Mesenchymal stem cell (in vitro differentiated cells and primary cell): Measurements from ENCODE around the gene ZNF736.
"Not testable (repeated sequence)": the region's sequence is repeated elsewhere in the genome, so short reads cannot be mapped to it uniquely, and the experiment has no call there.

Experiments used
- DNase-seq: peaks from one replicate; pipeline ENCODE4 v3.0.0-alpha.2; 2013
- H2AFZ ChIP-seq: one replicate; pipeline ENCODE4 v1.6.1; 2013; ENCODE audit warnings: low read depth, mild to moderate bottlenecking, control low read depth, inconsistent platforms, low read length, moderate library complexity
- H2AK5ac ChIP-seq: 2 replicates; pipeline ENCODE4 v1.6.1; 2013; ENCODE audit warnings: low read length, moderate library complexity, mild to moderate bottlenecking, inconsistent platforms; ENCODE audit not compliant: severe bottlenecking
- H2BK120ac ChIP-seq: one replicate; pipeline ENCODE4 v1.6.1; 2013; ENCODE audit warnings: low read depth, mild to moderate bottlenecking, inconsistent platforms, low read length, moderate library complexity
- H2BK12ac ChIP-seq, 2 experiments: one replicate each; pipeline ENCODE4 v1.6.1; 2013; ENCODE audit warnings: inconsistent platforms in 2 of 2, low read length in 2 of 2, mild to moderate bottlenecking in 2 of 2, moderate library complexity in 2 of 2, control low read depth in 1 of 2
- H2BK15ac ChIP-seq: one replicate; pipeline ENCODE4 v1.6.1; 2013; ENCODE audit warnings: mild to moderate bottlenecking, low read depth, inconsistent platforms; ENCODE audit not compliant: poor library complexity, severe bottlenecking
- H2BK5ac ChIP-seq: 2 replicates; pipeline ENCODE4 v1.6.1; 2013; ENCODE audit warnings: low read depth, mild to moderate bottlenecking, low read length, control low read depth, inconsistent platforms; ENCODE audit not compliant: poor library complexity, severe bottlenecking
- H3K14ac ChIP-seq, 2 experiments: one replicate each; pipeline ENCODE4 v1.6.1; 2013; ENCODE audit warnings: inconsistent platforms in 2 of 2, low read length in 2 of 2, control low read depth in 1 of 2, mild to moderate bottlenecking in 1 of 2, moderate library complexity in 1 of 2
- H3K18ac ChIP-seq, 2 experiments: one replicate each; pipeline ENCODE4 v1.6.1; 2013; ENCODE audit warnings: inconsistent platforms in 2 of 2, low read length in 2 of 2, control low read depth in 1 of 2, low read depth in 1 of 2, mild to moderate bottlenecking in 1 of 2
- H3K23ac ChIP-seq, 2 experiments: one replicate each; pipeline ENCODE4 v1.6.1; 2013; ENCODE audit warnings: inconsistent platforms in 2 of 2, low read length in 2 of 2, mild to moderate bottlenecking in 2 of 2, moderate library complexity in 2 of 2, control low read depth in 1 of 2
- H3K27ac ChIP-seq: 2 replicates; pipeline ENCODE4 v1.5.1; 2013; ENCODE audit warnings: mild to moderate bottlenecking, moderate library complexity, low read length, control low read depth, inconsistent platforms; ENCODE audit not compliant: poor library complexity, severe bottlenecking
- H3K27me3 ChIP-seq, 2 experiments: 2 replicates each; pipeline versions ENCODE4 v1.6.1 to v1.7.0; 2013; ENCODE audit warnings: low read length in 2 of 2, mild to moderate bottlenecking in 2 of 2, moderate library complexity in 2 of 2, control low read depth in 1 of 2, inconsistent platforms in 1 of 2; ENCODE audit not compliant: control insufficient read depth in 1 of 2, insufficient read depth in 1 of 2
- H3K36me3 ChIP-seq, 2 experiments: 2 replicates each; pipeline versions ENCODE4 v1.6.1 to v1.7.0; 2013; ENCODE audit warnings: low read length in 2 of 2, control low read depth in 1 of 2, inconsistent platforms in 1 of 2, low read depth in 1 of 2, mild to moderate bottlenecking in 1 of 2; ENCODE audit not compliant: insufficient read depth in 2 of 2, control insufficient read depth in 1 of 2
- H3K4ac ChIP-seq, 2 experiments: one replicate each; pipeline ENCODE4 v1.6.1; 2013; ENCODE audit warnings: inconsistent platforms in 2 of 2, low read length in 2 of 2, mild to moderate bottlenecking in 2 of 2, moderate library complexity in 2 of 2, control low read depth in 1 of 2, low read depth in 1 of 2
- H3K4me1 ChIP-seq: 2 replicates; pipeline ENCODE4 v1.6.1; 2013; ENCODE audit warnings: low read depth, low read length, control low read depth; ENCODE audit not compliant: control insufficient read depth, insufficient read depth
- H3K4me2 ChIP-seq: 2 replicates; pipeline ENCODE4 v1.6.1; 2013; ENCODE audit warnings: low read length, mild to moderate bottlenecking, inconsistent platforms; ENCODE audit not compliant: poor library complexity, severe bottlenecking
- H3K4me3 ChIP-seq, 2 experiments: 2 replicates each; pipeline versions ENCODE4 v1.5.1 to v1.7.0; 2013; ENCODE audit warnings: low read length in 2 of 2, mild to moderate bottlenecking in 2 of 2, control low read depth in 1 of 2, low read depth in 1 of 2; ENCODE audit not compliant: insufficient read depth in 1 of 2
- H3K79me1 ChIP-seq: replicated peaks from 2 replicates; pipeline ENCODE4 v1.6.1; 2013; ENCODE audit warnings: mild to moderate bottlenecking, control low read depth, low read length, inconsistent platforms; ENCODE audit not compliant: poor library complexity, severe bottlenecking
- H3K9ac ChIP-seq: 2 replicates; pipeline ENCODE4 v1.7.0; 2013; ENCODE audit warnings: mild to moderate bottlenecking, low read length, moderate library complexity
- H3K9me3 ChIP-seq: 2 replicates; pipeline ENCODE4 v1.7.0; 2013; ENCODE audit warnings: mild to moderate bottlenecking, low read length; ENCODE audit not compliant: control insufficient read depth
- H4K8ac ChIP-seq: one replicate; pipeline ENCODE4 v1.6.1; 2013; ENCODE audit warnings: inconsistent platforms, mild to moderate bottlenecking, low read length, moderate library complexity
- H4K91ac ChIP-seq: one replicate; pipeline ENCODE4 v1.6.1; 2013; ENCODE audit warnings: mild to moderate bottlenecking, low read length, inconsistent platforms
- WGBS: methylation state at CpG from one replicate; pipeline ENCODE4 v1.1.7; 2013; ENCODE audit warnings: mixed read lengths; 5-methylcytosine and 5-hydroxymethylcytosine counted together

ZNF736 gene

GRCh38 chr7:64297418-64297817 is 16.3 kb upstream of the ZNF736 start:
- not testable (repeated sequence) for H2BK15ac ChIP-seq, H3K36me3 ChIP-seq, H3K4ac ChIP-seq, H3K4me3 ChIP-seq, H2AK5ac ChIP-seq, H4K91ac ChIP-seq, H4K8ac ChIP-seq, H2BK12ac ChIP-seq, H2AFZ ChIP-seq, H3K79me1 ChIP-seq, H3K27me3 ChIP-seq, H3K14ac ChIP-seq, H2BK120ac ChIP-seq, H3K9ac ChIP-seq, DNase-seq, H3K4me1 ChIP-seq, H3K4me2 ChIP-seq, H3K18ac ChIP-seq, H2BK5ac ChIP-seq, H3K27ac ChIP-seq, H3K23ac ChIP-seq
- H3K9me3 ChIP-seq = peaks cover 28% of the 10 kb centered on the region
- 63% methylated on average over 1 of the region's 1 CpG for WGBS

DNA sequence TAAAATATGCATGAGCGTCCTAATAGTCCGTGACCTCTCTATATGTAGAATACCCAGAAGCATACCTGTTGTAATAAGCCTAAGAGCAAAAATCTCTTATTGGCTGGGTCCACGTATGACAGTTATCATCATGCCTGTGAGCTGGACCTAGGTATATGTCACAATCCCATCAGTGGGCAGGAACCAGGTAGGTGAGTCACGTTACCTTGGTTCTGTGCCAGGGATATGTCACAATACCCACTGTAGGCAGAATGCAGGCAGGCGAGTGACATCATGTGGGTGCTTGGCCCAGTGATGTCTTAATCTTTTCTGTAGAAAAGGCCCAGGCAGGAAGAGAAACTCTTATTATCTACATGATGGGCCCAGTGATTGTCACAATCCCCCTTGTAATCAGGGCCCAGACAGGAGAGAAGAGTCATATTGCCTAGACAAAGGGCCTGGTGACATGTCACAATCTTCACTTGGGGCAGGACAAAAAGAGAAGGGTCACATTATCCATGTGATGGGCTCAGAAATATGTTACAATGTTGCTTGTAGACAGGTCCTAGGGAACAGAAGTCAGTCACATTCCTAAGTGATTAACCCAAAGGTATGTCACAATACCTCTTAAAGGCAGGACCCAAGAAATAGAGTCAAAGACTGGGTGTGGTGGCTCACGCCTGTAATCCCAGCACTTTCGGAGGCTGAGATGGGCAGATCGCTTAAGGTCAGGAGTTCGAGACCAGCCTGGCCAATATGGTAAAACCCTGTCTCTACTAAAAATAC is 12.9 kb upstream of the ZNF736 start:
- H2BK5ac ChIP-seq = no peak overlapping the region
- no peak overlapping the region for H2AFZ ChIP-seq
- no peaks in the 10 kb centered on the region for H3K27me3 ChIP-seq
- H3K79me1 ChIP-seq = no peaks in the 10 kb centered on the region
- H2BK15ac ChIP-seq = no peak overlapping the region
- no peak overlapping the region for H3K27ac ChIP-seq
- H2AK5ac ChIP-seq = no peak overlapping the region
- no peak overlapping the region for H2BK12ac ChIP-seq
- no peaks in the 10 kb centered on the region for H3K36me3 ChIP-seq
- no peak overlapping the region for H3K4ac ChIP-seq
- no peak overlapping the region for H3K14ac ChIP-seq
- no peak overlapping the region for H3K9ac ChIP-seq
- no peak overlapping the region for H4K91ac ChIP-seq
- H3K23ac ChIP-seq = no peak overlapping the region
- H3K9me3 ChIP-seq = peaks cover 24% of the 10 kb centered on the region
- WGBS = 69% methylated on average over 9 of the region's 9 CpGs
- no peak overlapping the region for H4K8ac ChIP-seq
- no peak overlapping the region for H3K4me2 ChIP-seq
- no peak overlapping the region for H3K4me3 ChIP-seq
- no peaks in the 10 kb centered on the region for H3K4me1 ChIP-seq
- DNase-seq = no peak
- no peak overlapping the region for H2BK120ac ChIP-seq
- no peak overlapping the region for H3K18ac ChIP-seq

DNA sequence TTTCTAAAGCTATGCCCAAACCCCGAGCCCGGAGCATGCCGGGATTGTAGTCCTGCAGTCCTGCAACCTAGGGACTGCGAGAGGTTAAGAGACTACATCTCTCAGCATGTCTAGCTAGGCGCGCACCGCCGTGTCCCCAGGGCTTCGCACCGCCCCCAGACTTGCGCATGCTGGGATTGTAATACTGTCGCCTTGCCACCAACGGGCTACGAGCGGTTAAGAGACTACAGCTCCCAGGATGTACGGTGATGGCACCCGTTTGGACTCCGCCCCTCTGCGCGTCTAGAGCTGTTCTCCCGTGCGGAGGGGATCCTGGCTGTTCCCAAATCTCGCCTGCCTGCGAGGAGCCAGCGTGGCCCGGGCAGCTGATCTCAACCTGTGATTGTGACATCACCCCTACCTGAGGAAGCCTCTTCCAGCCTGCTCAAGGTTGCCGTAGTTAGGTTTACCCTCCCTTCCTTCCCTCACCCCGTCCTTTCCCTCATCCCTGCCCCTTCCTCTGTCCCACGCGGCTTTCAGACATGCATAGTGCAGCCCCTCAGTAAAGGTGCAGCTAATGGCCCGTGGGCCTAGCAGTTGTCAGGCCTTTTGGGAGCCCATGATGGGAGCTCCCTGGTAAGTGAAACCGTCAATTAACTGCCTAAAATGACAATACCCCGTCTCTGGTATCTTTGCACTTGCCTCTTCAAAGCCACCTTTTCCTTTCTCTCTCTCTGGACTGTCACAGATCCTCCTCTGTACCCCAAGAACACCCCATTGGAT is 6.3 kb upstream of the ZNF736 start:
- Histone ChIP-seq H2AK5ac (no peak overlapping the region), H2BK120ac (no peak overlapping the region), H3K4me2 (no peak overlapping the region), H4K8ac (no peak overlapping the region), H2BK15ac (no peak overlapping the region), H3K27me3 (no peaks in the 10 kb centered on the region), H3K23ac (no peak overlapping the region), H3K79me1 (no peaks in the 10 kb centered on the region), H3K4ac (no peak overlapping the region), H3K9me3 (no peaks in the 10 kb centered on the region), H3K4me1 (no peaks in the 10 kb centered on the region), H2BK5ac (no peak overlapping the region), H3K36me3 (no peaks in the 10 kb centered on the region), H3K4me3 (peak overlapping the region in 1 of 2 experiments; percentile 83), H2BK12ac (no peak overlapping the region), H3K27ac (no peak overlapping the region), H2AFZ (no peak overlapping the region), H4K91ac (no peak overlapping the region), H3K9ac (peak overlapping the region; percentile 89), H3K14ac (no peak overlapping the region), H3K18ac (no peak overlapping the region)
- WGBS = 86% methylated on average over 33 of the region's 33 CpGs
- DNase-seq = no peak

GRCh38 chr7:64308016-64308270 is 5.8 kb upstream of the ZNF736 start:
- Histone ChIP-seq H3K9me3 (no peaks in the 10 kb centered on the region), H3K14ac (no peak overlapping the region), H3K4me1 (no peaks in the 10 kb centered on the region), H3K9ac (peak overlapping the region; percentile 89), H3K27ac (no peak overlapping the region), H3K18ac (no peak overlapping the region), H2BK12ac (no peak overlapping the region), H3K4ac (no peak overlapping the region), H3K23ac (no peak overlapping the region), H3K27me3 (no peaks in the 10 kb centered on the region), H3K4me3 (peak overlapping the region in 1 of 2 experiments; percentile 83), H2AFZ (no peak overlapping the region), H4K91ac (no peak overlapping the region), H2BK5ac (no peak overlapping the region), H3K4me2 (no peak overlapping the region), H4K8ac (no peak overlapping the region), H2BK15ac (no peak overlapping the region), H2AK5ac (no peak overlapping the region), H3K79me1 (no peaks in the 10 kb centered on the region), H3K36me3 (no peaks in the 10 kb centered on the region), H2BK120ac (no peak overlapping the region)
- 67% methylated on average over 5 of the region's 7 CpGs for WGBS
- DNase-seq = no peak
